GM19395 (cell line): ENCODE data around the gene PHOSPHO1.

ENCODE experiments used
- ATAC-seq: cut with Tn5 transposase; IDR thresholded peaks from one replicate; pipeline ENCODE4 v1.9.1; 2021; ENCODE audit warnings: mild to moderate bottlenecking, moderate library complexity; ENCODE audit not compliant: unreplicated experiment

The PHOSPHO1 gene

GRCh38 chr17:49247944-49248343 lies 17.4 kb upstream of the PHOSPHO1 start:
- ATAC-seq = no peak

- ATAC-seq = no peak
Observed at GRCh38 chr17:49244839-49245238, 14.3 kb upstream of the PHOSPHO1 start.

- no peak for ATAC-seq
Observed at GRCh38 chr17:49242813-49243212, 12.2 kb upstream of the PHOSPHO1 start.

GRCh38 chr17:49241692-49242397 lies 11.3 kb upstream of the PHOSPHO1 start:
- ATAC-seq = no peak

DNA sequence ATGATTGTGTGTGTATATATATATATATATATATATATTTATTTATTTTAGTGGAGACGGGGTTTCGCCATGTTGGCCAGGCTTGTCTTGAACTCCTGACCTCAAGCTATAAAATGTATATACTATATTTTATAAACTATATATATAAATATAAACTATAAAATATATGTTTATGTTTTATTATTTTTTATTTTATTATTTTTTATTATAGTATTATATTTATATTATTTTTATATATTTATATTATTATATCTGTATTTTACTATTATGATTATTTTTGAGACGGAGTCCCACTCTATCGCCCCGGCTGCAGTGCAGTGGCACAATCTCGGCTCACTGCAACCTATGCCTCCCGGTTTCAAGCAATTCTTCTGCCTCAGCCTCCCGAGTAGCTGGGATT lies 10.5 kb upstream of the PHOSPHO1 start:
- ATAC-seq = no peak

- no peak for ATAC-seq
Observed at GRCh38 chr17:49240619-49241018, 10.0 kb upstream of the PHOSPHO1 start.

GRCh38 chr17:49239963-49240362 lies 9.4 kb upstream of the PHOSPHO1 start:
- no peak for ATAC-seq

DNA sequence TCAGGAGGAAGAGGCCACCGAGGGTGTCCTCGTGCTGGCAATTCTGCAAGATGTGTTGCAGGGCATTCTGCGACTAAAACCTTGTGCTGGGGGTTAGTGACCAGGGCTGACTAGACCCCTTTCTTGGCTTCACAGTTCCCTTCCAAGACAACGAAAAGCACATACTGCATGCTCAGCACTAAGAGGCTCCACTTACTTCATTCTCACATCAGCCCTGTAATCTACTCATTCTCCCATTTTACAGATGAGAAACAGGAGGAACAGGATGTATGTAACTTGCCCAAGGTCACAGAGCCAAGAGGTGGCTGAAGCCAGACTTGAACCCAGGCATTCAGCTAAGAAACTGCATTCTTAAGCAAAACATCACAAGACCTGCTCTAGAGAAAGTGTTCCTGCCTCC lies 5.3 kb upstream of the PHOSPHO1 start:
- no peak for ATAC-seq

DNA sequence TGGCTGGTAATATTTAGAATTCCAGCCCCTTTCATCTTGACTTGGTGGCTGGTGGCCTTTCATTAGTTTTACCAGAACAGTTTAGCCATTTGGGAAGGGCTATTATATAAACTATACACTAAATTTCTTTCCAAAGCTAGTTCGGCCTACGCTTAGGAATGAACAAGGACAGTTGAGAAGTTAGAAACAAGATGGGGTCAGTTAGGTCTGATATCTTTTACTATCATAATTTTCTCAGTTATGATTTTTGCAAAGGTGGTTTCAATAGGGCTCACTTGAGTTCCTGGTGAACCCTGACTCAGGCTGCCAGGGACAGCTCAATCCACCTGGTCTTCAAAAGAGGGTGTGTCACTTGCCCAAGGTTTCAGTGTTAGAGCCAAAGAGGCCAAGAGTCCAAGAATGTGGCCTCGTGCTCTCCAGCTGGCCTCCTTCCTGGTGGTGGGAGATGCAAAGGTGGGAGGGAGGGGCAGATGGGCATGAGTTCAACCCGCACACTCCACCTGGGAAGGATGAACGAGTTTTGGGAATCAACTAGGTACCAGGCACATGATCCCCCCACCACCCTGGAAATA lies 4.0 kb upstream of the PHOSPHO1 start:
- no peak for ATAC-seq

- no peak for ATAC-seq
Observed at GRCh38 chr17:49231563-49231894, 942 bp upstream of the PHOSPHO1 start.

- ATAC-seq = no peak
Observed at GRCh38 chr17:49229805-49230600, 584 bp downstream of the PHOSPHO1 start.

- no peak for ATAC-seq
Observed at GRCh38 chr17:49229076-49229804, 1.3 kb downstream of the PHOSPHO1 start.

DNA sequence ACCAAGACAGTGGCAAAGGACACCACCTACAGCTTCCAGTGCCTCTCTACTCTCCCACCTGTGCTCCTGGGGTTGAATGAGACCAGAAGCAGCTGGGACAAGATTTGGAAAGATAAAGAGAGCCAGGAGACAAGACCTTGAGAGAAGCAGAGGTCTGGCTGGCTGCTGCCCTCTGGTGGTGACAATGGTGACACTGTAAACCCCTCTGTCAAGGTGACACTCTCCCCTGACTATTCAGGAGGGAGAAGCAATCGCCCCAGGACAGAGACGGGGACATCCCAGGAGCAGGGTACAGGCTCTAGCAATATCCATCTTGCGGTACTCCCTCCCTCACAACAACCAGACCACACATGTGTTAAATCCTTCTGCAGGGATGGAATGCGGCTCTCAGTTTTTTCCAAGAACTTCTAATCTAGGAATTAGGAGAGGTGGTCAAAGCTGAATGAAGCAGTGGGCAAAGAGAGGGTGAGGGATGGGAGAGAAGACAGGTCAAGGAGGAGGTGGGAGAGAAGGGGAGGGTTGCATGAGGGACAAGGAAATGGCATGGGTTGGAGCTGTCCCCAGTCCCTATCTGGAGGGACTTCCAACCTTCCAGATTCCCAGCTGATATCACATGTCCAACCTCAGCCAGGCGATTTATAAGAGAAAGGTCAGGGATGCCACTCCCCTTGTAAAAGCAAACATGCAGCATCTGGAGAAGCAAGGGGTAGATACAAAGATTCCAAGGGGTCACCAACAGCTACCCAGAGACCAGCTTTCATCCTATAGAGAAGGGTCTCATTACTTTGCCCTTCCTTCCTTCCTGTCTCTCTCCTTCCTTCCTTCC lies 2.9 kb downstream of the PHOSPHO1 start:
- ATAC-seq = no peak

- ATAC-seq = no peak
Observed at GRCh38 chr17:49226771-49227435, 3.7 kb downstream of the PHOSPHO1 start.

DNA sequence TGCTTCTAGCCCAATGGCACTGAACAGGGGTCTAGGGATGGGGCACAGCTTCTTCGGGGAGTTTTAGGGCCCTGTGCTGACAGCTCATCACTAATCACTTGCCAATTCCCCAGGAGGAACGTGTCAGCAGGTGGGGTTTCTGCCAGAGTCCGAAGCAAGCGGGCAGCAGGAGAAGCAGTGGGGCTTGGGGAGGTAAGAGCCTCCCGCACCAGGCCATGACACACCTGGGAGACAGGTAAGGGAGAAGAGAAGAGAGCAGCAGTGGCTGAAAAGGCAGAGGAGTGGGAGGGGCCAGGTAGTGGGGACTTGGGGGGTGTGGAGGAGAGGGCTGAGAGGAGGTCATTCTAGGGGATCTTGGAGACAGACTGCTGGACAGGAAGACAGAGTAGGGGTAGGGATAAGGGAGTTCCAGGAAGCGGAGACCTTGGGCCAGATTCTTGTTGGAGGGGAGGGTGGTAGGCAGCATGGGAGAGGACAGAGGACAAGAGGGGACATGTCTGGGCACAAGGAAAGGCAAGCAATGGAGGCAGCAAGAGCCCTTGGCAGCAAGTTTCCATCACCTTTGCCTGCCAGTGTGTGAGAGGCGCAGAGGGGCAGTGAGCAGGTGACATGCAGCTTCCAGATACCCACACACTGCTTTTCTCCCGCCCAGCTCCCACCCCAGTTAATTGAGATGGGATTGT lies 4.9 kb downstream of the PHOSPHO1 start:
- ATAC-seq = no peak

DNA sequence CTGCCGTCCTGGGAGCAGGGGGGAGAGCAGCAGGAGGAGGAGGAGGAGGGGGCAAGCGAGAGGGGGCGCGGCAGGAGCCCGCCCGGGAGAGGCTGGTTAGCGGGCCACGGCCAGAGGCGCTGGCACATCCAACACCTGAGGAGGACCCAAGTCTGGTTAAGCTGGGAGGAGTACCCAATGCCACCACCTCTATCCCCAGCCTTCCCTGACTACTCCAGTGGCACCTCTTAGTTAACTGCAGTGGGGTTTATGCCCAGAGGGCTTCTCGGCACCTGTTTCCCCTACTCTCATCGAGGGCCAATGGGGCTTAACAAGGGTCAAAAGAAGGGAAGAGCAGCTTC lies 5.6 kb downstream of the PHOSPHO1 start:
- no peak for ATAC-seq

DNA sequence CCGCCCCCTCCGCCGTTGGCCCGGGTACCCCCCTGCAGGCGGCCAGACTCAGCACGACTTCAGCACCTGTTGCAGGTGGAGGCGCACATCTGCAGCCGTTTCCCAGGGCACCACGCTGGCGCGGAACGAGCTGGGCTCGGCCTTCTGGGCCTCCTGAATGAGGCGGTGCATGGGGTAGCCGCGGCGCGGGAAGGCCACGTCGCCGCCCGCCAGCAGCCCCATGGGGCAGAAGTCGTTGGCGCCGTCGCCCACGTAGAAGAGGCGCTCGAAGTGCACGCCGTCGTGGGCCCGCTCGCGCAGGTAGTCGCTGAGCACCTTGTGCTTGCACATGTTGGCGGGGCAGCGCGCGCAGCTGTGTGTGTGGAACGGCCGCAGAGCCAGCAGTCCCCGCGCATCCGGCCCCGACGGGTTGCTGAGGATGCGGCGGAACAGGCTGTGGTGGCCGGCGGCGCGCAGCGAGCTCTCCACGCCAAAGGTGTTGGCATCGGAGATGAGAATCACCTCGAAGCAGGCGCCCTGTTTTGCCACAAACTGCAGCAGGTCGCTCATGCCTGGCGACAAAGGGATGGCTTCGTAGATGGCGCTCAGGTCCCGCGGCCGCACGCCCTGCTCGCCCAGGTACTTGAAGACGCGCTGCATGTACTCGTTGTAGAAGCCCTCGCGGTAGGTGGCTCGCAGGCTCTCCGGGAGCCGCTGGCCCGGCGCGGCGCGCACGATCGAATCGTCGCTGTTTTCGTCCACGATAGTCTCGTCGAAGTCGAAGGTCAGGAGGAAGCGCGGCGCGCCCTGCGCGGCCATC lies 6.2 kb downstream of the PHOSPHO1 start:
- no peak for ATAC-seq

GRCh38 chr17:49223517-49224197 lies 6.9 kb downstream of the PHOSPHO1 start:
- no peak for ATAC-seq
